HEK293 (cell line): ENCODE data around the gene PPHLN1.
"Not testable (repeated sequence)": the region's sequence is repeated elsewhere in the genome, so short reads cannot be mapped to it uniquely, and the experiment has no call there.

Experiments
- CTCF ChIA-PET: fragments of 350-600 bp; formaldehyde crosslinking; extraction: SDS; loops from one replicate; lab custom pipeline; 2021; ENCODE audit warnings: antibody characterized with exemption; lab: Yijun Ruan, JAX
- POLR2A ChIA-PET: fragments of 300-600 bp; formaldehyde crosslinking; extraction: SDS; loops from one replicate; lab custom pipeline; 2020; ENCODE audit warnings: antibody characterized with exemption, inconsistent platforms; lab: Yijun Ruan, JAX
- H3K27ac ChIP-seq: fragments of 200-500 bp; sonication (Bioruptor generic); 2 replicates; pipeline ENCODE4 v1.5.1; 2014; ENCODE audit warnings: low read depth, low read length, control low read depth, inconsistent platforms; ENCODE audit errors: extremely low read depth
- H3K36me3 ChIP-seq, 2 experiments: fragments of 200-500 bp in 1 of 2; sonication (Bioruptor generic) in 1 of 2; 1 replicate in 1 of 2; 2 replicates in 1 of 2; pipeline ENCODE4 v1.5.1; 2014 to 2017; ENCODE audit warnings: inconsistent platforms in 2 of 2, low read length in 2 of 2; ENCODE audit not compliant: control insufficient read depth in 2 of 2, insufficient read depth in 1 of 2
- H3K4me1 ChIP-seq: fragments of 200-500 bp; sonication (Bioruptor generic); 2 replicates; pipeline ENCODE4 v1.5.1; 2014; ENCODE audit warnings: mild to moderate bottlenecking, low read length, inconsistent platforms; ENCODE audit not compliant: control insufficient read depth, insufficient read depth
- H3K4me3 ChIP-seq: 2 replicates; pipeline ENCODE4 v1.5.1; 2011; ENCODE audit warnings: low read depth, mild to moderate bottlenecking, control low read depth, low read length, moderate library complexity
- H3K9me3 ChIP-seq: fragments of 200-500 bp; sonication (Bioruptor generic); 2 replicates; pipeline ENCODE4 v1.5.1; 2014; ENCODE audit warnings: low read depth, low read length, inconsistent platforms; ENCODE audit not compliant: control insufficient read depth, insufficient read depth
- BCL11A ChIP-seq: fragments of 450-650 bp; formaldehyde crosslinking; IDR thresholded peaks from 2 replicates; pipeline ENCODE4 v1.5.1; 2016; ENCODE audit warnings: low read depth, missing biosample characterization, missing genetic modification characterization
- FEZF1 ChIP-seq: fragments of 450-650 bp; formaldehyde crosslinking; IDR thresholded peaks from 2 replicates; pipeline ENCODE4 v1.5.1; 2016; ENCODE audit warnings: missing biosample characterization, missing genetic modification characterization
- GLI2 ChIP-seq: fragments of 450-650 bp; formaldehyde crosslinking; IDR thresholded peaks from 2 replicates; pipeline ENCODE4; 2017; ENCODE audit warnings: missing biosample characterization, missing genetic modification characterization, low read depth, borderline replicate concordance
- PRDM6 ChIP-seq: fragments of 450-650 bp; formaldehyde crosslinking; IDR thresholded peaks from 2 replicates; pipeline ENCODE4 v1.5.1; 2017; ENCODE audit warnings: missing biosample characterization, missing genetic modification characterization
- SCRT2 ChIP-seq: fragments of 450-650 bp; formaldehyde crosslinking; IDR thresholded peaks from 2 replicates; pipeline ENCODE4 v1.5.1; 2016; ENCODE audit warnings: missing biosample characterization, missing genetic modification characterization
- SP3 ChIP-seq: fragments of 450-650 bp; formaldehyde crosslinking; IDR thresholded peaks from 2 replicates; pipeline ENCODE4 v1.5.1; 2016; ENCODE audit warnings: missing biosample characterization, missing genetic modification characterization
- WT1 ChIP-seq: fragments of 450-650 bp; formaldehyde crosslinking; IDR thresholded peaks from 2 replicates; pipeline ENCODE4 v1.5.1; 2016; ENCODE audit warnings: missing biosample characterization, missing genetic modification characterization
- ZBTB49 ChIP-seq: fragments of 450-650 bp; formaldehyde crosslinking; IDR thresholded peaks from 2 replicates; pipeline ENCODE4 v1.5.1; 2016; ENCODE audit warnings: missing biosample characterization, missing genetic modification characterization, low read depth
- ZNF114 ChIP-seq: fragments of 450-650 bp; formaldehyde crosslinking; IDR thresholded peaks from 2 replicates; pipeline ENCODE4 v1.5.0; 2017; ENCODE audit warnings: missing biosample characterization, missing genetic modification characterization
- ZNF18 ChIP-seq: fragments of 450-650 bp; formaldehyde crosslinking; IDR thresholded peaks from 2 replicates; pipeline ENCODE4 v1.5.1; 2016; ENCODE audit warnings: missing biosample characterization, missing genetic modification characterization
- ZNF19 ChIP-seq: fragments of 450-650 bp; formaldehyde crosslinking; IDR thresholded peaks from 2 replicates; pipeline ENCODE4; 2016; ENCODE audit warnings: missing biosample characterization, missing genetic modification characterization, low read depth
- ZNF223 ChIP-seq: fragments of 450-650 bp; formaldehyde crosslinking; IDR thresholded peaks from 2 replicates; pipeline ENCODE4 v1.5.1; 2016; ENCODE audit warnings: missing biosample characterization, missing genetic modification characterization
- ZNF239 ChIP-seq: fragments of 450-650 bp; formaldehyde crosslinking; IDR thresholded peaks from 2 replicates; pipeline ENCODE4 v1.5.1; 2016; ENCODE audit warnings: missing biosample characterization, missing genetic modification characterization
- ZNF274 ChIP-seq, 2 experiments: fragments of 200-500 bp in 1 of 2; fragments of 450-650 bp in 1 of 2; sonication (Bioruptor generic) in 1 of 2; formaldehyde crosslinking in 1 of 2; IDR thresholded peaks; 2 replicates each; pipeline versions ENCODE4 v1.5.1 to v1.6.1; 2014 to 2016; ENCODE audit warnings: borderline replicate concordance in 1 of 2, inconsistent platforms in 1 of 2, low read length in 1 of 2, missing biosample characterization in 1 of 2, missing genetic modification characterization in 1 of 2
- ZNF362 ChIP-seq: fragments of 450-650 bp; formaldehyde crosslinking; IDR thresholded peaks from 2 replicates; pipeline ENCODE4 v1.5.1; 2016; ENCODE audit warnings: missing biosample characterization, missing genetic modification characterization
- ZNF37A ChIP-seq: fragments of 450-650 bp; IDR thresholded peaks from 2 replicates; pipeline ENCODE4 v1.5.1; 2018; ENCODE audit warnings: missing biosample characterization, missing genetic modification characterization
- ZNF514 ChIP-seq: fragments of 450-650 bp; formaldehyde crosslinking; IDR thresholded peaks from 2 replicates; pipeline ENCODE4 v1.5.1; 2016; ENCODE audit warnings: missing biosample characterization, missing genetic modification characterization
- ZNF521 ChIP-seq: fragments of 450-650 bp; formaldehyde crosslinking; IDR thresholded peaks from 2 replicates; pipeline ENCODE4 v1.5.1; 2017; ENCODE audit warnings: missing biosample characterization, mild to moderate bottlenecking, missing genetic modification characterization
- ZNF544 ChIP-seq: fragments of 450-650 bp; formaldehyde crosslinking; IDR thresholded peaks from 2 replicates; pipeline ENCODE4 v1.5.0; 2017; ENCODE audit warnings: missing biosample characterization, missing genetic modification characterization
- ZNF548 ChIP-seq: fragments of 450-650 bp; formaldehyde crosslinking; IDR thresholded peaks from 2 replicates; pipeline ENCODE4 v1.5.1; 2016; ENCODE audit warnings: missing biosample characterization, missing genetic modification characterization
- ZNF558 ChIP-seq: fragments of 450-650 bp; formaldehyde crosslinking; IDR thresholded peaks from 2 replicates; pipeline ENCODE4 v1.5.1; 2016; ENCODE audit warnings: missing biosample characterization, missing genetic modification characterization
- ZNF580 ChIP-seq: fragments of 450-650 bp; formaldehyde crosslinking; IDR thresholded peaks from 2 replicates; pipeline ENCODE4 v1.5.1; 2016; ENCODE audit warnings: missing biosample characterization, missing genetic modification characterization
- ZNF677 ChIP-seq: fragments of 450-650 bp; IDR thresholded peaks from 2 replicates; pipeline ENCODE4 v1.5.0; 2018; ENCODE audit warnings: missing biosample characterization, mild to moderate bottlenecking, missing genetic modification characterization, moderate library complexity
- ZNF776 ChIP-seq: fragments of 450-650 bp; formaldehyde crosslinking; IDR thresholded peaks from 2 replicates; pipeline ENCODE4 v1.5.0; 2017; ENCODE audit warnings: missing biosample characterization, missing genetic modification characterization, borderline replicate concordance
- ZNF837 ChIP-seq: fragments of 450-650 bp; formaldehyde crosslinking; IDR thresholded peaks from 2 replicates; pipeline ENCODE4 v1.5.1; 2016; ENCODE audit warnings: missing biosample characterization, missing genetic modification characterization
- ZSCAN30 ChIP-seq: fragments of 450-650 bp; IDR thresholded peaks from 2 replicates; pipeline ENCODE4 v1.5.1; 2018; ENCODE audit warnings: missing biosample characterization, mild to moderate bottlenecking, missing genetic modification characterization, moderate library complexity

The PPHLN1 gene

GRCh38 chr12:42386308-42386707, 60.3 kb downstream of the PPHLN1 start:
- POLR2A ChIA-PET: no interaction called here
- no peaks in the 10 kb centered on the region for H3K9me3 ChIP-seq
- no peaks in the 10 kb centered on the region for H3K4me1 ChIP-seq
- H3K36me3 ChIP-seq: peaks cover 13 to 23% of the 10 kb centered on the region in 2 experiments; a peak in 2 of 3 replicates
- H3K27ac ChIP-seq: no peak overlapping the region
- no peak overlapping the region for H3K4me3 ChIP-seq
- no peak for TF ChIP-seq ZNF274 (IDR thresholded peaks at IDR 0.05; ENCODE audit: low read length)
- no peak for TF ChIP-seq ZNF274 (tag by site-specific recombination; IDR thresholded peaks at IDR 0.05; ENCODE audit: borderline replicate concordance)
- TF ChIP-seq ZNF580: no peak
- TF ChIP-seq FEZF1 (tag by site-specific recombination): no peak
- no peak for TF ChIP-seq ZNF514 (tag by site-specific recombination)
- TF ChIP-seq ZNF114 (tag by site-specific recombination): no peak
- no peak for TF ChIP-seq SP3
- no peak for TF ChIP-seq ZNF18 (tag by site-specific recombination)
- no peak for TF ChIP-seq SCRT2 (tag by site-specific recombination)
- TF ChIP-seq ZNF544 (tag by site-specific recombination): no peak
- TF ChIP-seq ZNF239 (tag by site-specific recombination): no peak
- TF ChIP-seq ZNF548 (tag by site-specific recombination): no peak
- TF ChIP-seq PRDM6 (tag by site-specific recombination): no peak
- no peak for TF ChIP-seq BCL11A (tag by site-specific recombination)
- TF ChIP-seq ZNF521 (tag by site-specific recombination): no peak
- no peak for TF ChIP-seq ZNF677 (tag by site-specific recombination)
- TF ChIP-seq ZNF223 (tag by site-specific recombination): no peak
- no peak for TF ChIP-seq ZSCAN30 (tag by site-specific recombination)
- CTCF ChIA-PET: interaction anchor here (1.8 kb wide), 1 partner anchor 14 kb away, joined by 4 read pairs; no protein-coding TSS in a partner anchor

GRCh38 chr12:42388086-42388485, 62.1 kb downstream of the PPHLN1 start:
- H3K4me3 ChIP-seq, H3K4me1 ChIP-seq, POLR2A ChIA-PET, H3K9me3 ChIP-seq, H3K27ac ChIP-seq: not testable (repeated sequence)
- CTCF ChIA-PET: interaction anchor here (1.8 kb wide), 1 partner anchor 16 kb away, joined by 4 read pairs; no protein-coding TSS in a partner anchor
- H3K36me3 ChIP-seq: peaks cover 15 to 20% of the 10 kb centered on the region in 2 experiments; a peak in 2 of 3 replicates

- ChIA-PET POLR2A (no interaction called here), CTCF (interaction anchor here (0.6 to 1.4 kb wide), 2 partner anchors 22 to 77 kb away, joined by 3 read pairs; no protein-coding TSS in a partner anchor)
- no peak overlapping the region for H3K4me3 ChIP-seq
- no peak for TF ChIP-seq ZBTB49 (tag by site-specific recombination)
- TF ChIP-seq ZNF837: no peak
- no peak for TF ChIP-seq ZNF19 (tag by site-specific recombination)
- TF ChIP-seq WT1 (tag by site-specific recombination): no peak
- TF ChIP-seq ZNF558 (tag by site-specific recombination): no peak
- no peak for TF ChIP-seq ZNF362 (tag by site-specific recombination)
- TF ChIP-seq ZNF776 (tag by site-specific recombination): no peak
- TF ChIP-seq ZNF544 (tag by site-specific recombination): no peak
- no peak for TF ChIP-seq ZNF37A (tag by site-specific recombination)
- no peak for TF ChIP-seq GLI2 (tag by site-specific recombination)
- TF ChIP-seq, all 188 proteins: peak for 0
- Histone ChIP-seq H3K27ac (no peak overlapping the region), H3K36me3 (peaks cover 15 to 19% of the 10 kb centered on the region in 2 experiments), H3K4me1 (no peaks in the 10 kb centered on the region), H3K9me3 (no peaks in the 10 kb centered on the region)
These were observed 68.5 kb downstream of the PPHLN1 start for GRCh38 chr12:42394429-42394828.
